ENCODE data around the gene WDFY3. TPM values are rescaled to one million over a fixed set of nuclear protein-coding genes. Genes with fewer than 3 reads are reported as not detected.

The WDFY3 gene
- total RNA-seq, 5 donors from 2014 or later (not counting 1 experiment from before 2014, with no cell fraction given), result 0.47 to 1.3 (median 0.68) TPM

- Histone ChIP-seq H3K27ac (ENCODE audit: low read length) (no peak overlapping the region), H3K4me3 (ENCODE audit: control insufficient read depth in 1 of 2, extremely low read depth in 1 of 2, low read length in 1 of 2) (no peak overlapping the region), H3K36me3 (ENCODE audit: control insufficient read depth in 2 of 2, extremely low read depth in 1 of 2, insufficient read depth in 1 of 2, low read length in 1 of 2) (no peaks in the 10 kb centered on the region), H3K9me3 (no peaks in the 10 kb centered on the region), H3K4me1 (ENCODE audit: control insufficient read depth in 1 of 2, extremely low read depth in 1 of 2, insufficient read depth in 2 of 2, low read length in 2 of 2) (no peaks in the 10 kb centered on the region), H3K27me3 (replicated peaks in 1 of 2; ENCODE audit: control insufficient read depth in 2 of 2, extremely low read depth in 1 of 2, insufficient read depth in 2 of 2, low read length in 1 of 2) (no peaks in the 10 kb centered on the region)
- Mint-ChIP-seq H3K36me3 (no peaks in the 10 kb centered on the region), H3K4me1 (no peaks in the 10 kb centered on the region), H3K27me3 (no peaks in the 10 kb centered on the region), H3K27ac (no peak overlapping the region), H3K4me3 (no peak overlapping the region), H3K9me3 (no peaks in the 10 kb centered on the region)
- no CpG with 5 or more reads among the region's 3 CpGs for WGBS (ENCODE audit: insufficient coverage)
- no peak for DNase-seq
- no peak for ATAC-seq (replicated peaks in 1 of 4)
- POLR2A ChIA-PET, result no interaction called here
- CTCF ChIA-PET, result interaction anchor here in 1 of 2 donors (0.6 kb wide), 1 partner anchor 1013 kb away, joined by 4 read pairs; no protein-coding TSS in a partner anchor
Measured at GRCh38 chr4:84737656-84738055, 228.8 kb downstream of the WDFY3 start.

DNA sequence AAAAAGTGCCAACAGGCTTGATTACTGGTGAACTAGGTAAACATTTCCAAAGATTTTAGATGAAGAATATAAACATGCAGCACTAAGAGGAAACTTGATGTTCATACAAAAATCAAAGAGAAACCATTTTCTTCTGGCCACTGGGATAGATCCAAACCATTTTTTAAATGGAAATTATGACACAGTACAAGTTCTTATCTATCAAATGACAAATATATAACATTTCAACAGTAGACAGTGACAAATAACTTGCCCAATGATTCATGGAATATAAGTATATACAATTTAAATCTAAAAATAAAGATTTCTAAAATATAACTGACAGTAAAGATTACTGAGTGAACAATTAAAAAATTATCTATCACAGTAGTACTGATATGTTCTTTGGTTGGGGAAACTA lies 232.5 kb downstream of the WDFY3 start:
- DNase-seq (no peak), ATAC-seq (replicated peaks in 1 of 4) (no peak)
- Mint-ChIP-seq H3K36me3 (no peaks in the 10 kb centered on the region), H3K27ac (no peak overlapping the region), H3K4me3 (no peak overlapping the region), H3K27me3 (no peaks in the 10 kb centered on the region), H3K4me1 (no peaks in the 10 kb centered on the region), H3K9me3 (no peaks in the 10 kb centered on the region)
- Histone ChIP-seq H3K36me3 (ENCODE audit: control insufficient read depth in 2 of 2, extremely low read depth in 1 of 2, insufficient read depth in 1 of 2, low read length in 1 of 2) (no peaks in the 10 kb centered on the region), H3K4me1 (ENCODE audit: control insufficient read depth in 1 of 2, extremely low read depth in 1 of 2, insufficient read depth in 2 of 2, low read length in 2 of 2) (no peaks in the 10 kb centered on the region), H3K27ac (ENCODE audit: low read length) (no peak overlapping the region), H3K4me3 (ENCODE audit: control insufficient read depth in 1 of 2, extremely low read depth in 1 of 2, low read length in 1 of 2) (no peak overlapping the region), H3K9me3 (no peaks in the 10 kb centered on the region), H3K27me3 (replicated peaks in 1 of 2; ENCODE audit: control insufficient read depth in 2 of 2, extremely low read depth in 1 of 2, insufficient read depth in 2 of 2, low read length in 1 of 2) (no peaks in the 10 kb centered on the region)
- ChIA-PET POLR2A (no interaction called here), CTCF (no interaction called here)

GRCh38 chr4:84733343-84734033 lies 233.0 kb downstream of the WDFY3 start:
- 82% methylated on average over 6 of the region's 13 CpGs for WGBS (ENCODE audit: insufficient coverage)

GRCh38 chr4:84730375-84730774 lies 236.1 kb downstream of the WDFY3 start:
- POLR2A ChIA-PET, result no interaction called here
- H3K27ac ChIP-seq (ENCODE audit: low read length), result no peak overlapping the region
- peaks cover 0 to 4% of the 10 kb centered on the region in 2 experiments for H3K4me1 ChIP-seq (ENCODE audit: control insufficient read depth in 1 of 2, extremely low read depth in 1 of 2, insufficient read depth in 2 of 2, low read length in 2 of 2)
- H3K4me1 Mint-ChIP-seq, result peaks cover 0 to 4% (median 4%) of the 10 kb centered on the region in 3 donors
- no peak overlapping the region for H3K4me3 ChIP-seq (ENCODE audit: control insufficient read depth in 1 of 2, extremely low read depth in 1 of 2, low read length in 1 of 2)
- no peaks in the 10 kb centered on the region for H3K27me3 ChIP-seq (replicated peaks in 1 of 2; ENCODE audit: control insufficient read depth in 2 of 2, extremely low read depth in 1 of 2, insufficient read depth in 2 of 2, low read length in 1 of 2)
- H3K36me3 Mint-ChIP-seq, result no peaks in the 10 kb centered on the region
- CTCF ChIA-PET, result interaction anchor here in 1 of 2 donors (0.6 kb wide), 1 partner anchor 12 kb away, joined by 3 read pairs; no protein-coding TSS in a partner anchor
- ATAC-seq (replicated peaks in 1 of 4) (no peak), DNase-seq (no peak)
- H3K9me3 Mint-ChIP-seq, result no peaks in the 10 kb centered on the region
- no peaks in the 10 kb centered on the region for H3K36me3 ChIP-seq (ENCODE audit: control insufficient read depth in 2 of 2, extremely low read depth in 1 of 2, insufficient read depth in 1 of 2, low read length in 1 of 2)
- H3K27ac Mint-ChIP-seq, result no peak overlapping the region
- no peaks in the 10 kb centered on the region for H3K27me3 Mint-ChIP-seq
- H3K4me3 Mint-ChIP-seq, result no peak overlapping the region
- H3K9me3 ChIP-seq, result no peaks in the 10 kb centered on the region

More at GRCh38 chr4:84733343-84734033, 233.0 kb downstream of the WDFY3 start:
- Mint-ChIP-seq H3K9me3 (no peaks in the 10 kb centered on the region), H3K4me1 (no peaks in the 10 kb centered on the region), H3K36me3 (no peaks in the 10 kb centered on the region), H3K4me3 (no peak overlapping the region), H3K27ac (no peak overlapping the region), H3K27me3 (no peaks in the 10 kb centered on the region)
- Histone ChIP-seq H3K4me1 (ENCODE audit: control insufficient read depth in 1 of 2, extremely low read depth in 1 of 2, insufficient read depth in 2 of 2, low read length in 2 of 2) (no peaks in the 10 kb centered on the region), H3K27ac (ENCODE audit: low read length) (no peak overlapping the region), H3K27me3 (replicated peaks in 1 of 2; ENCODE audit: control insufficient read depth in 2 of 2, extremely low read depth in 1 of 2, insufficient read depth in 2 of 2, low read length in 1 of 2) (no peaks in the 10 kb centered on the region), H3K36me3 (ENCODE audit: control insufficient read depth in 2 of 2, extremely low read depth in 1 of 2, insufficient read depth in 1 of 2, low read length in 1 of 2) (no peaks in the 10 kb centered on the region), H3K4me3 (ENCODE audit: control insufficient read depth in 1 of 2, extremely low read depth in 1 of 2, low read length in 1 of 2) (no peak overlapping the region), H3K9me3 (no peaks in the 10 kb centered on the region)
- ChIA-PET POLR2A (no interaction called here), CTCF (no interaction called here)
- ATAC-seq (replicated peaks in 1 of 4) (no peak), DNase-seq (no peak)

DNA sequence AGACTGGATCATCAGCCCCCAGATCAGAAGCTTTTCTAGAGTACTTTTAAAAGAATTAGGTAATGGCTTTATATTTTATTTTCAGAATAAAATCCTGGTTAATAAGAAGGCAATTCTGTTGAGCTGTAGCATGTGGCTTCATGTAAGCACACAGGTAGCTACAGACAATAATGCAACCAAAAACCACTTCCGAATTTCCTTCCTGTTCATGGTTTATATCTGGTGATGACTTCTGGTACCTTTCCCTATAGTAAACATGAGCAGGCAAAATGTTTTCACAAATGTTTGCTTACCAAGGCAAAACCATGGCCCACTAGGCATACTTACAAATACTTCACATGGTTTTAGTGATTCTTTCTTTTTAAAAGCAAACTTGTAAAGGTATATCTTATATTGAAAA lies 239.0 kb downstream of the WDFY3 start:
- POLR2A ChIA-PET, result no interaction called here
- Histone ChIP-seq H3K9me3 (no peaks in the 10 kb centered on the region), H3K4me3 (ENCODE audit: control insufficient read depth in 1 of 2, extremely low read depth in 1 of 2, low read length in 1 of 2) (no peak overlapping the region), H3K27me3 (replicated peaks in 1 of 2; ENCODE audit: control insufficient read depth in 2 of 2, extremely low read depth in 1 of 2, insufficient read depth in 2 of 2, low read length in 1 of 2) (no peaks in the 10 kb centered on the region), H3K36me3 (ENCODE audit: control insufficient read depth in 2 of 2, extremely low read depth in 1 of 2, insufficient read depth in 1 of 2, low read length in 1 of 2) (no peaks in the 10 kb centered on the region), H3K4me1 (ENCODE audit: control insufficient read depth in 1 of 2, extremely low read depth in 1 of 2, insufficient read depth in 2 of 2, low read length in 2 of 2) (peaks cover 0 to 4% of the 10 kb centered on the region in 2 experiments), H3K27ac (ENCODE audit: low read length) (no peak overlapping the region)
- no peaks in the 10 kb centered on the region for H3K9me3 Mint-ChIP-seq
- CTCF ChIA-PET, result no interaction called here
- no CpG with 5 or more reads among the region's 1 CpG for WGBS (ENCODE audit: insufficient coverage)
- DNase-seq (no peak), ATAC-seq (replicated peaks in 1 of 4) (no peak)
- peaks cover 0 to 4% (median 4%) of the 10 kb centered on the region in 3 donors for H3K4me1 Mint-ChIP-seq
- H3K4me3 Mint-ChIP-seq, result no peak overlapping the region
- no peaks in the 10 kb centered on the region for H3K27me3 Mint-ChIP-seq
- no peaks in the 10 kb centered on the region for H3K36me3 Mint-ChIP-seq
- no peak overlapping the region for H3K27ac Mint-ChIP-seq

GRCh38 chr4:84726356-84726755 lies 240.1 kb downstream of the WDFY3 start:
- Mint-ChIP-seq H3K27ac (no peak overlapping the region), H3K9me3 (no peaks in the 10 kb centered on the region), H3K27me3 (peaks cover 0 to 3% of the 10 kb centered on the region in 2 donors), H3K4me3 (no peak overlapping the region), H3K4me1 (peaks cover 0 to 4% (median 4%) of the 10 kb centered on the region in 3 donors), H3K36me3 (no peaks in the 10 kb centered on the region)
- Histone ChIP-seq H3K4me3 (ENCODE audit: control insufficient read depth in 1 of 2, extremely low read depth in 1 of 2, low read length in 1 of 2) (no peak overlapping the region), H3K27ac (ENCODE audit: low read length) (no peak overlapping the region), H3K27me3 (replicated peaks in 1 of 2; ENCODE audit: control insufficient read depth in 2 of 2, extremely low read depth in 1 of 2, insufficient read depth in 2 of 2, low read length in 1 of 2) (no peaks in the 10 kb centered on the region), H3K9me3 (no peaks in the 10 kb centered on the region), H3K36me3 (ENCODE audit: control insufficient read depth in 2 of 2, extremely low read depth in 1 of 2, insufficient read depth in 1 of 2, low read length in 1 of 2) (no peaks in the 10 kb centered on the region), H3K4me1 (ENCODE audit: control insufficient read depth in 1 of 2, extremely low read depth in 1 of 2, insufficient read depth in 2 of 2, low read length in 2 of 2) (peaks cover 0 to 4% of the 10 kb centered on the region in 2 experiments)
- no peak for DNase-seq
- ChIA-PET POLR2A (no interaction called here), CTCF (no interaction called here)
- no CpG with 5 or more reads among the region's 2 CpGs for WGBS (ENCODE audit: insufficient coverage)
- ATAC-seq (replicated peaks in 1 of 4), result no peak

GRCh38 chr4:84722720-84723119 lies 243.8 kb downstream of the WDFY3 start:
- ChIA-PET POLR2A (no interaction called here), CTCF (no interaction called here)
- Histone ChIP-seq H3K4me3 (ENCODE audit: control insufficient read depth in 1 of 2, extremely low read depth in 1 of 2, low read length in 1 of 2) (no peak overlapping the region), H3K4me1 (ENCODE audit: control insufficient read depth in 1 of 2, extremely low read depth in 1 of 2, insufficient read depth in 2 of 2, low read length in 2 of 2) (peaks cover 0 to 4% of the 10 kb centered on the region in 2 experiments), H3K27me3 (replicated peaks in 1 of 2; ENCODE audit: control insufficient read depth in 2 of 2, extremely low read depth in 1 of 2, insufficient read depth in 2 of 2, low read length in 1 of 2) (no peaks in the 10 kb centered on the region), H3K36me3 (ENCODE audit: control insufficient read depth in 2 of 2, extremely low read depth in 1 of 2, insufficient read depth in 1 of 2, low read length in 1 of 2) (no peaks in the 10 kb centered on the region), H3K27ac (ENCODE audit: low read length) (no peak overlapping the region), H3K9me3 (no peaks in the 10 kb centered on the region)
- peaks cover 0 to 4% (median 4%) of the 10 kb centered on the region in 3 donors for H3K4me1 Mint-ChIP-seq
- no peak overlapping the region for H3K27ac Mint-ChIP-seq
- no peak for DNase-seq
- no peaks in the 10 kb centered on the region for H3K9me3 Mint-ChIP-seq
- no peak for ATAC-seq (replicated peaks in 1 of 4)
- H3K4me3 Mint-ChIP-seq, result no peak overlapping the region
- WGBS (ENCODE audit: insufficient coverage), result no CpG with 5 or more reads among the region's 1 CpG
- H3K36me3 Mint-ChIP-seq, result no peaks in the 10 kb centered on the region
- H3K27me3 Mint-ChIP-seq, result peaks cover 0 to 3% of the 10 kb centered on the region in 2 donors

Data from T-cell (primary cell).